Right atrium auricular region (tissue), 2 donors: ENCODE data around the gene FURIN. TPM values are rescaled to one million over a fixed set of nuclear protein-coding genes. Genes with fewer than 3 reads are reported as not detected.
"Not testable (repeated sequence)": the region's sequence is repeated elsewhere in the genome, so short reads cannot be mapped to it uniquely, and the experiment has no call there.

Source experiments
- DNase-seq: peaks from one replicate; pipeline ENCODE4 v3.0.0-alpha.2; 2019; ENCODE audit warnings: low spot score
- H3K27ac ChIP-seq, 2 donors: fragments of 200-600 bp; sonication (generic); 1 replicate in 1 of 2; 2 replicates in 1 of 2; pipeline ENCODE4 v1.5.1; 2016 to 2019
- H3K27me3 ChIP-seq, 2 donors: fragments of 200-600 bp; sonication (generic); one replicate each; pipeline versions ENCODE4 v1.5.1 to v1.6.0; 2017 to 2019
- H3K36me3 ChIP-seq: fragments of 200-600 bp; sonication (generic); one replicate; pipeline ENCODE4 v1.5.1; 2016
- H3K4me1 ChIP-seq, 2 donors: fragments of 200-600 bp; sonication (generic); one replicate each; pipeline versions ENCODE4 v1.5.1 to v1.6.0; 2017 to 2019
- H3K4me3 ChIP-seq, 2 donors: fragments of 200-600 bp; sonication (generic); 1 replicate in 1 of 2; 2 replicates in 1 of 2; pipeline ENCODE4 v1.5.1; 2017 to 2019; ENCODE audit warnings: mild to moderate bottlenecking in 1 of 2, moderate library complexity in 1 of 2
- H3K9me3 ChIP-seq, 2 donors: fragments of 200-600 bp; sonication (generic); one replicate each; pipeline ENCODE4 v1.5.1; 2019
- CTCF ChIP-seq, 2 donors: fragments of 200-600 bp; sonication (generic); IDR thresholded peaks; one replicate each; pipeline ENCODE4 v1.5.1; 2019; ENCODE audit warnings: antibody characterized with exemption in 2 of 2
- total RNA-seq, 2 donors: library from RNA; depleted of rRNA; stranded (reverse); fragments of >200 nt; gene quantifications; one replicate each; pipeline ENCODE4 v1.1.0, GENCODE V29; 2016

The FURIN gene
- total RNA-seq, 2 donors from 2014 or later: 57.1 to 82.8 TPM

- Histone ChIP-seq H3K27me3 (no peaks in the 10 kb centered on the region), H3K4me1 (no peaks in the 10 kb centered on the region), H3K4me3 (no peak overlapping the region), H3K36me3 (no peaks in the 10 kb centered on the region), H3K27ac (no peak overlapping the region), H3K9me3 (no peaks in the 10 kb centered on the region)
- no peak for TF ChIP-seq CTCF (IDR thresholded peaks at IDR 0.05)
- no peak for DNase-seq
Measured at GRCh38 chr15:90839187-90840071, 29.0 kb upstream of the FURIN start.

GRCh38 chr15:90840157-90840855, 28.1 kb upstream of the FURIN start:
- no peak overlapping the region for H3K27ac ChIP-seq
- H3K36me3 ChIP-seq: no peaks in the 10 kb centered on the region
- H3K27me3 ChIP-seq: no peaks in the 10 kb centered on the region
- no peaks in the 10 kb centered on the region for H3K4me1 ChIP-seq
- H3K9me3 ChIP-seq: no peaks in the 10 kb centered on the region
- no peak for TF ChIP-seq CTCF (IDR thresholded peaks at IDR 0.05)
- DNase-seq: no peak
- H3K4me3 ChIP-seq: no peak overlapping the region

GRCh38 chr15:90840954-90841353, 27.4 kb upstream of the FURIN start:
- Histone ChIP-seq H3K4me3 (no peak overlapping the region), H3K9me3 (no peaks in the 10 kb centered on the region), H3K4me1 (no peaks in the 10 kb centered on the region), H3K36me3 (no peaks in the 10 kb centered on the region), H3K27ac (no peak overlapping the region), H3K27me3 (no peaks in the 10 kb centered on the region)
- TF ChIP-seq CTCF (IDR thresholded peaks at IDR 0.05): no peak
- DNase-seq: no peak

- no peak overlapping the region for H3K27ac ChIP-seq
- no peak for DNase-seq
Measured at GRCh38 chr15:90844696-90845095, 23.7 kb upstream of the FURIN start.

GRCh38 chr15:90845201-90845949, 23.0 kb upstream of the FURIN start:
- no peak for TF ChIP-seq CTCF (IDR thresholded peaks at IDR 0.05)
- no peaks in the 10 kb centered on the region for H3K36me3 ChIP-seq
- no peaks in the 10 kb centered on the region for H3K4me1 ChIP-seq
- no peak for DNase-seq
- no peak overlapping the region for H3K27ac ChIP-seq
- H3K27me3 ChIP-seq: no peaks in the 10 kb centered on the region
- no peak overlapping the region for H3K4me3 ChIP-seq
- no peaks in the 10 kb centered on the region for H3K9me3 ChIP-seq

More at GRCh38 chr15:90844696-90845095, 23.7 kb upstream of the FURIN start:
- Histone ChIP-seq H3K4me3 (no peak overlapping the region), H3K27me3 (no peaks in the 10 kb centered on the region), H3K4me1 (no peaks in the 10 kb centered on the region), H3K9me3 (no peaks in the 10 kb centered on the region), H3K36me3 (no peaks in the 10 kb centered on the region)
- no peak for TF ChIP-seq CTCF (IDR thresholded peaks at IDR 0.05)

- H3K9me3 ChIP-seq, H3K4me1 ChIP-seq, H3K4me3 ChIP-seq, H3K36me3 ChIP-seq, DNase-seq, H3K27ac ChIP-seq, H3K27me3 ChIP-seq: not testable (repeated sequence)
Measured at GRCh38 chr15:90849424-90849823, 19.0 kb upstream of the FURIN start.
